ENCODE measurements around the gene DMBX1.

- TF ChIP-seq CTCF (conservative IDR thresholded peaks at IDR 0.05) (no peak), ZFX (IDR thresholded peaks at IDR 0.05) (no peak)
Measured at GRCh38 chr1:46472498-46473181, 17.0 kb upstream of the DMBX1 start.

All from C4-2B (cell line).